SK-N-MC (cell line): ENCODE data around the gene SV2C.
A peak's percentile ranks its signal among the peaks of the same experiment; 100 is the strongest.
"Not testable (repeated sequence)": the region's sequence is repeated elsewhere in the genome, so short reads cannot be mapped to it uniquely, and the experiment has no call there.

Experiments
- DNase-seq: peaks from one replicate; pipeline ENCODE4 v3.0.0-alpha.2; 2011; ENCODE audit warnings: low read depth, low spot score
- H3K27ac ChIP-seq: fragments of 200-600 bp; sonication (generic); 2 replicates; pipeline ENCODE4 v1.5.1; 2016; ENCODE audit warnings: mixed run types
- H3K36me3 ChIP-seq: fragments of 200-600 bp; sonication (generic); 2 replicates; pipeline ENCODE4 v1.6.1; 2017; ENCODE audit warnings: antibody characterized with exemption, low read length, mixed read lengths; ENCODE audit not compliant: insufficient read depth
- H3K4me3 ChIP-seq: fragments of 200-600 bp; sonication (generic); 2 replicates; pipeline ENCODE4 v1.5.1; 2016
- H3K9ac ChIP-seq: fragments of 200-600 bp; sonication (generic); 2 replicates; pipeline ENCODE4 v1.8.0; 2017; ENCODE audit warnings: mixed run types, mixed read lengths; ENCODE audit not compliant: insufficient read length
- H3K9me3 ChIP-seq: fragments of 200-600 bp; sonication (generic); 2 replicates; pipeline ENCODE4 v1.6.1; 2017; ENCODE audit warnings: low read depth, mild to moderate bottlenecking, antibody characterized with exemption, low read length, moderate library complexity, mixed read lengths
- EZH2 ChIP-seq: fragments of 200-600 bp; sonication (generic); IDR thresholded peaks from one replicate; pipeline ENCODE4 v1.6.1; 2017; ENCODE audit warnings: antibody characterized with exemption
- FOXP2 ChIP-seq: optimal IDR thresholded peaks from 2 replicates; pipeline ENCODE3; 2011; ENCODE audit warnings: mild to moderate bottlenecking, moderate library complexity; ENCODE audit not compliant: insufficient read depth; ENCODE audit errors: extremely low read length, control extremely low read depth
- POLR2AphosphoS5 ChIP-seq: IDR thresholded peaks from 2 replicates; pipeline ENCODE4 v1.6.1; 2012; ENCODE audit warnings: mild to moderate bottlenecking, low read depth, low read length, borderline replicate concordance

Gene SV2C

DNA sequence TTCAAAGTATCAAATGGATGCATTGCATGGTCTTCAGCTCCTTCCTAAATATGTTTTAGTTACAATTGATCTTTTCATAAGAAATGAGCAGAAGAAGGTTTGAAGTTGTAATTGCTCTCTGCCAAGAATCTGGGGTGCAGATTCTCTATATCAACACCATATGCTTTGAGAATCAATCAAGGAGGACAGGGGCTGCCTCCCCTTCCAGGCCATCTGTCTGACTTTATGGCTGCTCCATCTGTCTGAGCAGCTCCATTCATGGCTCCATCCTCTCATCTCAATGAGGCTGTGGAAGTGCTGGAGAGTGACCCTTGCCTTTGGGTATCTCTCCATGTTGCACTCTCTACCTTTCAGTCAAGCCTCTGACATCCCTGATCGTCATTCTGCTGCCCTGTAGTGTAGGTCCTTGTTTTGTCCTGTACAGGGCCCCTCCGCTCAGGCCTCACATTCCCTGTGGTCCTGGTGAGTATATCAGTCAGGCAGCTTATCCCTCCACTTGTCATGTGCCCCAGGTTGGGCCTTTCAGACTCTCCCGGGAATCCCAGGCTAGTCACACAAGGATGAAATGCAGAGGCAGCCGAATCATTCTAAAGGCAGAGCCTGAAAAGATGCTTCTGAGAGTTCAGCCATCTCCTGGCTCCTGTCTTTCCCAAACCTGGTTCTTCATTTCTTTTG lies 14.0 kb upstream of the SV2C start:
- no peak for TF ChIP-seq POLR2AphosphoS5
- TF ChIP-seq FOXP2 = no peak
- TF ChIP-seq EZH2 = no peak
- no peaks in the 10 kb centered on the region for H3K9me3 ChIP-seq
- no peak overlapping the region for H3K27ac ChIP-seq
- H3K9ac ChIP-seq = no peak overlapping the region
- H3K36me3 ChIP-seq = no peaks in the 10 kb centered on the region
- no peak overlapping the region for H3K4me3 ChIP-seq
- no peak for DNase-seq

GRCh38 chr5:76074487-76075065 lies 8.6 kb upstream of the SV2C start:
- Histone ChIP-seq H3K27ac (no peak overlapping the region), H3K9me3 (no peaks in the 10 kb centered on the region), H3K36me3 (no peaks in the 10 kb centered on the region), H3K9ac (no peak overlapping the region), H3K4me3 (no peak overlapping the region)
- no peak for DNase-seq
- TF ChIP-seq POLR2AphosphoS5 (no peak), FOXP2 (no peak), EZH2 (no peak)

GRCh38 chr5:76081811-76082771 lies 1.1 kb upstream of the SV2C start:
- no peak for DNase-seq
- no peak overlapping the region for H3K4me3 ChIP-seq
- H3K36me3 ChIP-seq = no peaks in the 10 kb centered on the region
- no peak overlapping the region for H3K27ac ChIP-seq
- no peaks in the 10 kb centered on the region for H3K9me3 ChIP-seq
- TF ChIP-seq FOXP2 (no peak), POLR2AphosphoS5 (no peak), EZH2 (no peak)
- no peak overlapping the region for H3K9ac ChIP-seq

DNA sequence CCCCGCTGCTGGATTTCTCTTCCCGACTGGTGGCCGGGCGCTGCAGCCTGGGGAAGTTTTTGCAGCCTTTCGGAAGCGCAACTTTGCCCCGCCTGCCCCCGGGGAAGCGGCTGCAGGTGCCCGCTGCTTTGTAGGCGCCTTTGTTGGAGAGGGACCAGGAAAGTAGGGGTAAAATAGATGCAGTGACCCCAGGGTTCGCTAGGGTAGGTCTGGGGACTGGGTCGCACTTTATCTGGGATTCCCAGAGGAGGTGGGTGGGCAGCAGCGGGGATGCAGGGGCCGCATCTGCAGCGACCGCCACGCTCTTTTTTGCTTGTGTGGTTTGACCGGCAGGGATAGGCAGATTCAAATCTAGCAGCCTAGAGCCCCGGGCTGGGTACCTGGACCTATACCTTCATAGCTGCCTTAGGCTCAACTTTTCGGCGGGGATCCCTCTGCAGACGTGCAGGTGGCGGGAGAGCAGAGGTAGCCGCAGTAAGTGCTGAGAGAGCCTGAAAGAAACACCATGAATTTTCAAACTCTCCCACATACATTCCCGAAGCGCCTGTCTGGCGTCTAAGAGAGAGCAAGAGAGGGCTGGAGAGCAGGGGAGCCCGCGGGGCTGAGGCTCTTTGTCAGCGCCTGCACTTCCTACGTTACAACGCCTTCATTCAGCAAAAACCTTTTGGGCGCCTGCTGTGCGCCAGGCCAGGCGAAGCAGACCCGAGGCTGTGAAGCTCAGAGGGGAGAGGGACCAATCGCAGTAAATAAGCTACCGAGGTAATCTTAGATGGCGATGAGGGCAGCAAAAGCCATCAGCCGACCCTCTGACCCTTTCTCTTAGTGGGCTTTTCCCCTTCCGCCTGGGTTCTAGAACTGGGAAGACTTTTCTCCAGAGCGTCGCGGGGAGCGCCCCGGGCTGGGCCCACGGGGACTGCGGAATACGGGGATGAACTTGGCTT lies 642 bp downstream of the SV2C start:
- DNase-seq = no peak
- Histone ChIP-seq H3K9me3 (no peaks in the 10 kb centered on the region), H3K4me3 (peak overlapping the region; percentile 90), H3K27ac (no peak overlapping the region), H3K9ac (peak overlapping the region; percentile 59), H3K36me3 (no peaks in the 10 kb centered on the region)
- TF ChIP-seq POLR2AphosphoS5 (no peak), FOXP2 (no peak), EZH2 (no peak)

- no peak for DNase-seq
- TF ChIP-seq EZH2 = no peak
- H3K27ac ChIP-seq = peak overlapping the region; percentile 35; the same call in 1 of the 2 replicates
- H3K4me3 ChIP-seq = peak overlapping the region; percentile 90
- H3K9ac ChIP-seq = peak overlapping the region; percentile 59
- H3K36me3 ChIP-seq = no peaks in the 10 kb centered on the region
- no peaks in the 10 kb centered on the region for H3K9me3 ChIP-seq
Measured at GRCh38 chr5:76084496-76085242, 1.5 kb downstream of the SV2C start.

DNA sequence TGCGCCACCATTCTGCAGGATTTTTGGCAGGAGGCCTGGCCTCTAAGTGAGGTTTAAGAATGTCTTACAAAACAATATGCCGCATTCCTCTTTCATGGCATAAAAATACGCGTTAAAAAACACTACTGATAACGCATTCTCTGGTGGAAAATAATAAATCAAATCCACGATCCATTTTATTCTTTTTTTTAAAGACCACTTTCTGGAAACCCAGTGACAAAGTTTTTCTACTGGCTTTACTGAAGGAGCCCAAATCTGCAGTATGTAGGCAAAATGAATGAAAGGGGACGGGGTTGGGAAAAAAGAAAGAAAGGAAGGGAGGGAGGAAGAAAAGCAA lies 2.0 kb downstream of the SV2C start:
- H3K9me3 ChIP-seq = no peaks in the 10 kb centered on the region
- H3K4me3 ChIP-seq = peak overlapping the region; percentile 90
- no peak for DNase-seq
- no peaks in the 10 kb centered on the region for H3K36me3 ChIP-seq
- H3K9ac ChIP-seq = peak overlapping the region; percentile 46
- H3K27ac ChIP-seq = peak overlapping the region; percentile 35; the same call in 1 of the 2 replicates
- TF ChIP-seq POLR2AphosphoS5 (no peak), FOXP2 (no peak), EZH2 (no peak)

GRCh38 chr5:76086095-76086494 lies 2.9 kb downstream of the SV2C start:
- TF ChIP-seq FOXP2 = no peak
- no peak for TF ChIP-seq EZH2
- no peak for TF ChIP-seq POLR2AphosphoS5
- no peak overlapping the region for H3K4me3 ChIP-seq
- H3K9me3 ChIP-seq = no peaks in the 10 kb centered on the region

DNA sequence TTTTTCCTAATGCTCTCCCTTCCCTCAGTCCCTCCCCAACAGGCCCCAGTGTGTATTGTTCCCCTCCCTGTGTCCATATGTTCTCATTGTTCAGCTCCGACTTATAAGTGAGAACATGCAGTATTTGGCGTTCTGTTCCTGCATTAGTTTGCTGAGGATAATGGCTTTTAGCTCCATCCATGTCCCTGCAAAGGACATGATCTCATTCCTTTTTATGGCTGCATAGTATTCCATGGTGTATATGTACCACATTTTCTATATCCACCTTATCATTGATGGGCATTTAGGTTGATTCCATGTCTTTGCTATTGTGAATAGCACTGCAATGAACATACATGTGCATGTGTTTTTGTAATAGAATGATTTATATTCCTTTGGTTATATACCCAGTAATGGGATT lies 6.0 kb downstream of the SV2C start:
- not testable (repeated sequence) for H3K9me3 ChIP-seq, H3K36me3 ChIP-seq, DNase-seq, H3K4me3 ChIP-seq, H3K9ac ChIP-seq, H3K27ac ChIP-seq

More at GRCh38 chr5:76086095-76086494, 2.9 kb downstream of the SV2C start:
- H3K27ac ChIP-seq = no peak overlapping the region
- no peak overlapping the region for H3K9ac ChIP-seq
- no peak for DNase-seq
- H3K36me3 ChIP-seq = no peaks in the 10 kb centered on the region
